ENCODE measurements around the gene DNAJB1.
"Not testable (repeated sequence)": the region's sequence is repeated elsewhere in the genome, so short reads cannot be mapped to it uniquely, and the experiment has no call there.

DNAJB1 gene

DNA sequence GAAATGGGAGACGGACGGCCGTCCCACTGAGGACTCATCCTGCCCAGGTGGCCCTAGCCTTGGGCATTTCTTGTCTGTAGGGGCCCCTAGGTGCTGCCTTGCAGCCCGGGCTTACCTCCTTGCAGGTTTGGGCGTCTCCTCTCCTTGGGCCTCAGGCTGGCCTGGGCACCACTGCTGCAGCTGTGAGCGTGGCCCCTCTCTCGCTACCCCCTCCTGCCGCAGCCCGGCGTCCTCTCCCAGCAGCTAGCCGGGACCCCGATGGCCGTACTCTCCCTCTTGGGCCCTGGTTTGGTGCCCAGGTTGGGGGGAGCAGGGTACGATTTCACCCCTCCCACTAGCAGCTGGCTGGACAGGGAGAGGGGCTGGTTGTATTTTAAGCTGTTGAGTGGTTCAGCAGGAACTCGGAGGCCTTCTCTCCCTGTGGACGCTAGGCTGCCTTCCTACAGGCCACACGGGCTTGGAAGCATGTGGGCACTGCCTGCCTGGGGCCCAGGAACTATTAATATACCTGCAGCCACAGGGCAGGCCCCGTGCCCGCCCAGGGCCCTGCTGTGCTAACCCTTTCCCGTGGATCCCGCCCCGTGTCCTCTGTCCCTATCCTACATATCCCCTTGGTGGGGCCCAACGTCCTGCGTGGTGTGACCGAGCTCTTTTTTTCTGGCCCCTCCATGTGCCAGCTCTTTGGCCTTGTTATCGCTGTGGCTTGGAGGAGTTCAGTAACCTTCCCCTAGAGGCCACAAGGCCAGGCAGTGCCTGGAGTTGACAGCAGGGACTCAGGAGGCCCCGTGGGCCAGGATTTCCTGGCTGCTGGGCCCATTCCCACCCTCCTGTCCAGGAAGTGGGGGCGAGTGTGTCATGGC, 41.9 kb upstream of the DNAJB1 start:
- no peak for DNase-seq (ENCODE audit: low spot score)
- Mint-ChIP-seq H3K4me1 (ENCODE audit: low read depth) (peaks cover 12% of the 10 kb centered on the region), H3K4me3 (no peak overlapping the region), H3K9me3 (no peaks in the 10 kb centered on the region), H3K27me3 (ENCODE audit: low read depth) (no peaks in the 10 kb centered on the region), H3K36me3 (ENCODE audit: low read depth) (peaks cover 9% of the 10 kb centered on the region), H3K27ac (no peak overlapping the region)

- Mint-ChIP-seq H3K4me3 (no peak overlapping the region), H3K4me1 (ENCODE audit: low read depth) (peaks cover 12% of the 10 kb centered on the region), H3K27ac (no peak overlapping the region), H3K9me3 (no peaks in the 10 kb centered on the region), H3K27me3 (ENCODE audit: low read depth) (no peaks in the 10 kb centered on the region), H3K36me3 (ENCODE audit: low read depth) (peaks cover 4% of the 10 kb centered on the region)
- no peak for DNase-seq (ENCODE audit: low spot score)
Measured at GRCh38 chr19:14558370-14559066, 40.3 kb upstream of the DNAJB1 start.

DNA sequence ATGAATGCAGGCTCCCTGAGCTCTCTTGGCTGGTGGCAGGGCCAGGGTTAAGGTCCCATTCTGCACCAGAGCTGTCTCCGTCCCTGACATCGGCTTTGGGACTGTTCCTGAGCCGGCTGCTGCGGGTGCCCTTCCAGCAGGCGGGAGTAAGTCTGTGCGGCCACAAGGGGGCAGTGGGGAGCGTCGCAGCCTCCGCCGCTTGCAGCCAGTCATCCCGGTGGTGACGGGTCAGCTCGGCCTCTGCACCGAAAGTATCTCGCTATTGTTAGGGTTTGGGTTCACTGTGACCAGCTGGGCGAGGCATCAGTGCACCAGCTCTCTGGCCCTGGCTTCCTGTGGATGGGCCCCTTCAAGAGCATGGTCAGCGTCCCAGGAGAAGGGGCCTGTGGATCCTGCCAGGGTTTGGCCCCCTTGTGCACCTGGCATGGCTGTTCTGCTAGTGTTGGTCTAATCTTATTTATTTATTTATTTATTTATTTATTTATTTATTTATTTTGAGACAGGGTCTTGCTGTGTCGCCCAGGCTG, 38.5 kb upstream of the DNAJB1 start:
- no peaks in the 10 kb centered on the region for H3K27me3 Mint-ChIP-seq (ENCODE audit: low read depth)
- peaks cover 4% of the 10 kb centered on the region for H3K36me3 Mint-ChIP-seq (ENCODE audit: low read depth)
- H3K4me3 Mint-ChIP-seq, result peak overlapping the region; percentile 32
- H3K9me3 Mint-ChIP-seq, result no peaks in the 10 kb centered on the region
- peak; percentile 69 for DNase-seq (ENCODE audit: low spot score)
- no peak overlapping the region for H3K27ac Mint-ChIP-seq
- H3K4me1 Mint-ChIP-seq (ENCODE audit: low read depth), result peaks cover 14% of the 10 kb centered on the region

- Mint-ChIP-seq H3K4me1 (ENCODE audit: low read depth) (peaks cover 20% of the 10 kb centered on the region), H3K27me3 (ENCODE audit: low read depth) (no peaks in the 10 kb centered on the region)
Measured at GRCh38 chr19:14555918-14556661, 37.9 kb upstream of the DNAJB1 start.

DNA sequence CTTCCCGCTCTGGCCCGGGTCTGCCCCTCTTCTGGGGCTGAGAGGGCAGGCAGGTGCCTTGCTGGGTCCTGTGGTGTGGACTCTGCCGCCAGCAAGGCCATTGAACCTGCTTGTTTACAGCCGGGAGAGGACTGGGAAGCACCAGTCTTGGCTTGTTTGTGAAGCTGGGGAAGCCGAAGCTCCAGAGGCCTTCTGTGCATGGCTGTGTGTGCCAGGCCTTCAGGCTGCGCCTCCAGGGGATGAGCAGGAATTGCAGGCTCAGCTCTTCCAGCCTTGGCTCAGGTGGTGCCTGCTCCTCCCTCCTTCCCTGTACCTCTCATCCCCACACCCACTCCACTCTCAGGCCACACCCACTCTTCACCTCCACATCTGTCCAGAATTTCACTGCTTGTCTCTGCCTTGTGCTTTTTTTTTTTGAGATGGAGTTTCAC, 36.2 kb upstream of the DNAJB1 start:
- no peak overlapping the region for H3K4me3 Mint-ChIP-seq
- no peaks in the 10 kb centered on the region for H3K27me3 Mint-ChIP-seq (ENCODE audit: low read depth)
- DNase-seq (ENCODE audit: low spot score), result no peak
- H3K4me1 Mint-ChIP-seq (ENCODE audit: low read depth), result peaks cover 19% of the 10 kb centered on the region
- H3K9me3 Mint-ChIP-seq, result no peaks in the 10 kb centered on the region
- H3K27ac Mint-ChIP-seq, result no peak overlapping the region
- H3K36me3 Mint-ChIP-seq (ENCODE audit: low read depth), result peaks cover 5% of the 10 kb centered on the region

More at GRCh38 chr19:14555918-14556661, 37.9 kb upstream of the DNAJB1 start:
- DNase-seq (ENCODE audit: low spot score), result no peak
- Mint-ChIP-seq H3K36me3 (ENCODE audit: low read depth) (peaks cover 4% of the 10 kb centered on the region), H3K9me3 (no peaks in the 10 kb centered on the region), H3K27ac (no peak overlapping the region), H3K4me3 (no peak overlapping the region)

DNA sequence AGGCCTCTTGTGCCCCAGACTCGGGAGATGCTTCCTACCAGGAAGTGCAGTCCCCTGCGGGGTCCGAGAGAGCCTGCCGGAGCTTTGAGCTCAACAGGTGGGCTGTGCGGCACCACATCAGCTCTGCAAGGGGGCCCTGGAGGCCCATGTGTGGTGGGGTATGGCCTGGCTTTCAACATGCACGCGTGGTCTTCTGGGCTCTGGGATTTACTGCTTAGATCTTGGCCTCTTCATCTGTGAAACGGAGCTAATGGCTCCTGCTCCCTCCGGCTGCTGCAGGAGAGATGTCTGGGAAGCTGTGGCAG, 35.7 kb upstream of the DNAJB1 start:
- Mint-ChIP-seq H3K36me3 (ENCODE audit: low read depth) (peaks cover 5% of the 10 kb centered on the region), H3K27me3 (ENCODE audit: low read depth) (no peaks in the 10 kb centered on the region), H3K27ac (no peak overlapping the region), H3K4me3 (no peak overlapping the region), H3K4me1 (ENCODE audit: low read depth) (peaks cover 19% of the 10 kb centered on the region), H3K9me3 (no peaks in the 10 kb centered on the region)
- DNase-seq (ENCODE audit: low spot score), result no peak

DNA sequence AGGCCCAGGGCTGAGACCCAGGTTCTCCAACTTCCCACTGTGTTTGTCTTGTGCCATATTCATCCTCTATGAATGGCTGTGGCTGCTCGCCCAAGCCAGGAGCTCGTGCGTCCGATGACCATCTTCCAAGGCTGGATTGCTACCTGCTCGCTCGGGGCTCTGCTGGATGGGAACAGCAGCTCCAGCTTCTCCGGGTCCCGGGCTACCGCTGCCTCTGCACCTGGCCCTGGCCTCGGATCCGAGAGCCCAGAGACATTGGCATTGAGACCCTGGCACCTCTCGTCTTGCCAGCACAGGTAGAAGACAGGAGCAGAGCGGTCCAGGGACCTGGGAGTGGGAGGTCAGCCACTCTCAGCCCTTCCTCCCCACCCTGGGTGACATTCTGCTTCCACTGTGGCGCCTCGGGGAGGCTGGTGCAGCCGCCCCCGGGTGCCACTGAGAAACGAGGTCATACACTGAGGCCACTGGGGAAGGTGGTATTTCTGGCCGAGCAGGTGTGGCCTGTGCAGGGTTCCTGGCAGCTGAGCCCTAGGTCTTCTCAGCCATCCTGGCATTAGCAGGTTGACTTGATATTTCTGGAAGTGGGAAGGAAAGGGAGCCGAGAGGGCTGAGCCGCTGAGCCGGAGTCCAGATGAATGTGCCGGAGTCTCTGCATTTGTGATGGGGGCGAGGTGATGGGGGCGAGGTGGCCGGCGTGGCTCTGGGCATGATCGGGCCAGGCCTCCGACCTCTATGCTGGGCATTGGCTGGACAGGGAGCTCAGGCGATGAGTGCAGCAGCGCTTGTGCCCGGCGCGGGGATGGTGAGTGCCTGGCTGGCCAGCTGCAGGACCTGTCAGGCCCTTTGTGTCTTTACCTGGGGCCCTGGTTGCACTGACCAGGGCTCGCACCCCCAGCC, 35.1 kb upstream of the DNAJB1 start:
- peaks cover 5% of the 10 kb centered on the region for H3K36me3 Mint-ChIP-seq (ENCODE audit: low read depth)
- peaks cover 19% of the 10 kb centered on the region for H3K4me1 Mint-ChIP-seq (ENCODE audit: low read depth)
- H3K4me3 Mint-ChIP-seq, result no peak overlapping the region
- no peak for DNase-seq (ENCODE audit: low spot score)
- H3K9me3 Mint-ChIP-seq, result no peaks in the 10 kb centered on the region
- no peaks in the 10 kb centered on the region for H3K27me3 Mint-ChIP-seq (ENCODE audit: low read depth)
- H3K27ac Mint-ChIP-seq, result no peak overlapping the region

DNA sequence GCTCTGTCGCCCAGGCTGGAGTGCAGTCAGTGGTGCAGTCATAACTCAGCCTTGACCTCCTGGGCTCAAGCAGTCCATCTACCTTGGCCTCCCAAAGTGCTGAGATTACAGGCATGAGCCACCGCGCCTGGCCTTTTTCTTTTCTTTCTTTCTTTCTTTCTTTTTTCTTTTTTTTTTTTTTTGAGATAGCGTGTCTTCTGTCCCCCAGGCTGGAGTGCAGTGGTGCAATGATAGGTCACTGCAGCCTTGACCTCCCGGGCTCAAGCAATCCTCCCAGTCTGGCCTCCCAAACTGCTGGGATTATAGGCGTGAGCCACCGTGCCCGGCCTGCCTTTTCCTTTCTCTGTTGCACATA, 33.8 kb upstream of the DNAJB1 start:
- H3K9me3 Mint-ChIP-seq; H3K36me3 Mint-ChIP-seq (ENCODE audit: low read depth); H3K4me3 Mint-ChIP-seq; H3K27me3 Mint-ChIP-seq (ENCODE audit: low read depth); DNase-seq (ENCODE audit: low spot score): not testable (repeated sequence)
- peak overlapping the region; percentile 57 for H3K27ac Mint-ChIP-seq
- H3K4me1 Mint-ChIP-seq (ENCODE audit: low read depth), result peaks cover 19% of the 10 kb centered on the region

DNA sequence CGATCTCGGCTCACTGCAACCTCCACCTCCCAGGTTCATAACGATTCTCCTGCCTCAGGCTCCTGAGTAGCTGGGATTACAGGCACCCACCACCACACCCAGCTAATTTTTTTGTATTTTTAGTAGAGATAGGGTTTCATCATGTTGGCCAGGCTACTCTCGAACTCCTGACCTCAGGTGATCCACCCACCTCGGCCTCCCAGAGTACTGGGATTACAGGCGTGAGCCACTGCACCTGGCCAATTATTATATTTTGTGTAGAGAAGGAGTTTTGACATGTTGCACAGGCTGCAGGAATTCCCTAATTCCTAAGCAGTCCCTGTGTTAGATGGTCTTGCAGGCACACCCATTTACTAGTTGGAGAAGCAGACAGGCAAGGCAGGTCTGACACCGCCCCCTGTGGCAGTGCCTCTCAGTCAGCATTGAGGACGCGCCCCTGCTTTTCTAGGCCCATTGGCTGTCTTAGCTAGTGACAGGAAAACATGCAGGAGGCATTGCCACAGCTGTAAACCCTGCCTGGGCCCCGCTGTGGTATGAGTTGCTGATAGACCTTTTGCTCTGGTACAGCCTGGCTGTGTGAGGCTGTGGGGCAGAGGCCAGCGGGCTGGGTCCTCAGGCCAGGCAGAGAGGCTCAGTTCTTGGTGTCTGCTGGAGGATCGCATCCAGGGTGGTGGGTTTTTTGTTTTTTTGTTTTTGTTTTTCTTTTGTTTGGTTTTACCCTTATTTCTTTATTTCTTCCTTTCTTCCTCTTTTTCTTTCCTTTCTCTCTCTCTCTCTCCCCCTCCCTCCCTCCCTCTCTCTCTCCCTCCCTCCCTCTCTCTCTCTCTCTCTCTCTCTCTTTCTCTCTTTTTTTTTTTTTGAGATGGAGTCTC, 33.2 kb upstream of the DNAJB1 start:
- H3K36me3 Mint-ChIP-seq (ENCODE audit: low read depth), result not testable (repeated sequence)

GRCh38 chr19:14550201-14550754, 32.1 kb upstream of the DNAJB1 start:
- no peak for DNase-seq (ENCODE audit: low spot score)
- peaks cover 9% of the 10 kb centered on the region for H3K4me1 Mint-ChIP-seq (ENCODE audit: low read depth)
- no peak overlapping the region for H3K4me3 Mint-ChIP-seq
- peaks cover 2% of the 10 kb centered on the region for H3K36me3 Mint-ChIP-seq (ENCODE audit: low read depth)
- no peaks in the 10 kb centered on the region for H3K27me3 Mint-ChIP-seq (ENCODE audit: low read depth)
- H3K27ac Mint-ChIP-seq, result no peak overlapping the region
- no peaks in the 10 kb centered on the region for H3K9me3 Mint-ChIP-seq

More for the DNA sequence above, 33.2 kb upstream of the DNAJB1 start:
- not testable (repeated sequence) for H3K27me3 Mint-ChIP-seq (ENCODE audit: low read depth); H3K4me3 Mint-ChIP-seq; H3K9me3 Mint-ChIP-seq
- DNase-seq (ENCODE audit: low spot score), result peak; percentile 57
- H3K4me1 Mint-ChIP-seq (ENCODE audit: low read depth), result peaks cover 15% of the 10 kb centered on the region
- H3K27ac Mint-ChIP-seq, result peak overlapping the region; percentile 65

- H3K27me3 Mint-ChIP-seq (ENCODE audit: low read depth), result no peaks in the 10 kb centered on the region
- no peak overlapping the region for H3K4me3 Mint-ChIP-seq
- no peak overlapping the region for H3K27ac Mint-ChIP-seq
- peaks cover 2% of the 10 kb centered on the region for H3K4me1 Mint-ChIP-seq (ENCODE audit: low read depth)
- no peak for DNase-seq (ENCODE audit: low spot score)
- peaks cover 2% of the 10 kb centered on the region for H3K36me3 Mint-ChIP-seq (ENCODE audit: low read depth)
- no peaks in the 10 kb centered on the region for H3K9me3 Mint-ChIP-seq
Measured at GRCh38 chr19:14545716-14546082, 27.5 kb upstream of the DNAJB1 start.

GRCh38 chr19:14544977-14545715, 26.9 kb upstream of the DNAJB1 start:
- Mint-ChIP-seq H3K27ac (no peak overlapping the region), H3K9me3 (no peaks in the 10 kb centered on the region), H3K4me3 (no peak overlapping the region), H3K27me3 (ENCODE audit: low read depth) (no peaks in the 10 kb centered on the region), H3K36me3 (ENCODE audit: low read depth) (peaks cover 2% of the 10 kb centered on the region), H3K4me1 (ENCODE audit: low read depth) (peaks cover 2% of the 10 kb centered on the region)
- no peak for DNase-seq (ENCODE audit: low spot score)
